CD4-positive, alpha-beta T cell treated with Interleukin-1 beta for 1 hour (primary cell): Measurements from ENCODE around the gene MEG3.

Experiments
- DNase-seq, 2 donors: peaks; one replicate each; pipeline ENCODE4 v3.0.0-alpha.2; 2020 to 2022

MEG3 gene

GRCh38 chr14:100834794-100835547, 9.1 kb downstream of the MEG3 start:
- no peak for DNase-seq

- DNase-seq: no peak
Measured at GRCh38 chr14:100835548-100836310, 9.8 kb downstream of the MEG3 start.

- DNase-seq: no peak
Measured at GRCh38 chr14:100836311-100836805, 10.4 kb downstream of the MEG3 start.

DNA sequence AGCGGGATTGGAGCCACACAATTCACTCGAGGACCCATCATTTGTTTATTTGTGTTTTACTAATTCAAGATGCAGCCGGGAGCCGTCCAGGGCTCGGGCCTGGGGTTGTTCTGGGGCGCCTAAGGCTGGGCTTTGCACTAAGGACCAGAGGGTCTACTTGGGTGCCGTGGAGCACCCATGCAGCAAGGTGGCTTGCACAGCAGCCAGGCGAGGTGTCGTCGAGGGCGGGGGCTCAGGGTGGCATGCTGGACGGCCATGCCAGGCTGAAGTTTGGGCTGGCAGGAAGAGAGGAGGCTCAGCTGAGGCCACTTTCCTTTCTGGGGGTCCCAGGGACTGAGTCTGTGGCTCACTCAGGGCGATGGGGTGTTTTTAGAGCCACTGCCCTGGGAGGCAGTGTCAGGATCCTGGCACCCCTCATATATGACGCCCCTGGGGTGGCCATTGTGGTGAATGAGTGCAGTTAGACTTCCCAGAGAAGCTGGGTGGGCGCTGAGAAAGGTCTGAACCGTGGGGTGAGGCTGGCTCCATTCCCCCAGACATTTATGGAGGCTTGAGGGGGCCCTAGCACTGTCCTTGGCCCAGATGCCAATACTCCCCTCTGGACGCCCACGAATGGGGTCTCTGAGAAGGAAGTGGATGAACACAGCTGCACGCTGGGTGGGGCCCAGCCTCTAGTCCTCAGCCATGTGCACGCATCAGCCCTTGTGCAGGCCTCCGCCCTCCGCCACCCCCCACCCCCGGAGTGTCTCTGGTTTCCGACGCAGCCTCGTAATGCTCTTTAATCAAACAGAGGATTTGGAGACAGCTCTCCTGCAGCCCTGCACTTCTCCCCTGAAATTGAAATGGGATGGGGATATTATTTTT, 11.3 kb downstream of the MEG3 start:
- no peak for DNase-seq

DNA sequence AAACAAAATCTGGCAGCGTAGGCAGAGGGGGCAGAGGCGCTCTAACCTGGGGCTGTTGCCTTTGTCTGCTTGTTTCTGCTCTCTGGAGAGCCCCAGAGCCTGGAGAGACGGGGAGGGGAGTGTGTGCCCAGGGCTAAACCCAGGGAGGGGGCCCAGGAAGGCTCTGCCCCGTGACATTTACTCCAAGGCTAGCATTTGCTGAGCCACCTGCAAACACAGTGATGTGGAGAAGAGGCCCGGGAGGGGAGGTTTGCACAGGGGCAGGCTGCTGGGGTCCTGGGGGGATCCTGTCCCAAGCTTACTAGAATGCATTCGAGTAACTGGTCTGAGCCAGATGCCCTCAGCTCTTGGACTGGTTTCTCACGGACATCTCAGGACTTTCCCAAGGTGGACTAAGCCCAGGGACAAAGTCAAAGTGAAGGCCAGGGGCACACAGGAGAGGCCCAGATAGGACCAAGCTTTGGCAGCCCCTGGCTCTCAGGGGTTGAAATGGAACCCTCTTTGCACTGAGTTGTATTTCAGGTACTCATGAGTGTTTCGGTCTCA, 12.0 kb downstream of the MEG3 start:
- no peak for DNase-seq

DNA sequence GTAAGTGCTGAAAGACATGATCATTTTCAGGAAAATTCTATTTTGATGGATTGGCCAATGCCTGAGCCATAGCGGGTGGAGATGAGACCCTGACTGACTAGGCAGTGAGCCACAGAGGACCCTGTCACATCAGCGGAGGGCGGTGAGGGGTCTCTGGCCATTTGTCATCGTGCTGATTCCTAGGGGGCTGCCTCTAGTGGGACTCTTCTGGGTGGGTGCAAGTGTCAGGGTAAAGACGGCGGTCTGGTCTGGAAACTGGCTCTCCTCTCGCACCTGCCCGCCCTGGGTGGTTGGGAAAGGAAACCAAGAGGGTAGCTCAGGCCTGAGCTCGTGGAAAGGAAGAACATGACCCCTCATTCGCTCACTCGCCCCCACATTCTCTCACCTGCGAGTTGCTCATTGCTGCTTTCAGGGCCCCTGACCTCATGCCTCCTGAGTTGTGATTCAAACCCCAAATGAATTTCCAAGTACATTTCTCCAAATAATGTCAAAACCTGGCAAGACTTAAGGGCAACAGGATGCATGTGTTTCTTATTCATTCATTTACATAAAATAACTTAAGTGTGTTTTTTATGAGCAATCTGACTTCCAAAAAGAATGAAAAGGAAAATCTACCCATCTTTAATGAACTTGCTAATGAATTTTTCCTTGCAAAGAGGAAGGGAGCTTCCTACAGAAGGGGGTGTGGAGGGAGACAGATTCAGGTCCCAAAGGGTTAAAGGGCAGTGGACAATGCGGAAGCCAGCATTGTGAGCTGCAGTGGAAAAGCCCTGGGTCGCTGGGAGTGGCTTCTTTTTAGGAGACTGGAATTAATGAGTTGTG, 12.8 kb downstream of the MEG3 start:
- DNase-seq: no peak

- no peak for DNase-seq
Measured at GRCh38 chr14:100839315-100839585, 13.3 kb downstream of the MEG3 start.

DNA sequence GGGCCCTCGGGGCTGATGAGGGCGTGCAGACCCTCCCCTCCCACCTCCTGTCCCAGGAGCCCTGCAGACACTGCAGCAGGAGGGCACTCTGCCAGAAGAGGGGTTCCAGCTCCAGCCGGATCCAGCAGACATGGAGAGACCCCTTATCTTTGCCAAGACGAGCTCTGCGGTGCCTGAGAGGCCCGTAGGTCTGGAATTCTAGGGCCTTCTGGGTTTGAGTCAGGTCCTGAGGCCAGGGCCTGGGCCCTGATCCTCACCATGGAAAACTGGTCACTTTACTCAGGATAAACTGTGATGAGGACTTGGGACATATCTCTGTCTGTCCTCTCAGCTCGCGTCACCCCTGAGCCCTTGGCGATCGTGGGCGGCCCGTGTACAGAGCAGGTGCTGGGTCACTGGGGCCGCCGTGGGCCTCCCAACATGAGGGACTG, 13.8 kb downstream of the MEG3 start:
- DNase-seq: no peak

GRCh38 chr14:100840286-100841065, 14.6 kb downstream of the MEG3 start:
- no peak for DNase-seq

DNA sequence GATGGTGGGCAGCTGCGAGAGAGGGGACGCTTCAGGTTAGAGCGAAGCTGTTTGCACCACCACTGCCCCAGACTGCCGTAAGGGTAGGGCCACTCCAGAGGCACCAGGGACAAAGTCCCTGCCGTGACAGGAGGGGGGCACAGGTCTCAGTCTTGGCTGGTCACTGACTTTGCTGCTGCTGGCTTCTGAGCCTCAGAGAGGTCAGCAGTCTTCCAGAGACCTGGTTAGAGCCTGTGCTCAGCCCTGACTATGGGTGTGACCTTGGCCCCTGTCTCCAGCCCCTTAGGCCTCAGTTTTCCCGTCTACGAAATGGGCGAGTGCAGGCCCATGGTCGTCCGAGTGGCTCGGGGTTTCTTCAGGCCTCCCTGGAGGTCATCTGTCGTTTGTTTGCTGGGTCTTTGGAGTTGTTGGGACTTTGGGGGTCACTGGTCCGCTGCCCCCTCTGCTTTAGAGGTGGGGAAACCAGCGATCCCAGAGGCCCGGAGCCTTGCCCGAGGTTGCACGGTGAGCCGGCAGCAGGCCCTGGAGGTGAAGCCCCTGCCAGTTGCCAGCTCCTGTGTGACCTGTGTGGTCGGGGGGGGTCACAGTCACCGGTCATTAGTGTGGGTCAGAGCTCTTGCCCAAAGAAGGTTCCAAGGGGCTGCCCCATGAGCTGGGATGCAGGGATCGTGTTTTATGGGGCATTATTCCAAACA, 15.3 kb downstream of the MEG3 start:
- no peak for DNase-seq

DNA sequence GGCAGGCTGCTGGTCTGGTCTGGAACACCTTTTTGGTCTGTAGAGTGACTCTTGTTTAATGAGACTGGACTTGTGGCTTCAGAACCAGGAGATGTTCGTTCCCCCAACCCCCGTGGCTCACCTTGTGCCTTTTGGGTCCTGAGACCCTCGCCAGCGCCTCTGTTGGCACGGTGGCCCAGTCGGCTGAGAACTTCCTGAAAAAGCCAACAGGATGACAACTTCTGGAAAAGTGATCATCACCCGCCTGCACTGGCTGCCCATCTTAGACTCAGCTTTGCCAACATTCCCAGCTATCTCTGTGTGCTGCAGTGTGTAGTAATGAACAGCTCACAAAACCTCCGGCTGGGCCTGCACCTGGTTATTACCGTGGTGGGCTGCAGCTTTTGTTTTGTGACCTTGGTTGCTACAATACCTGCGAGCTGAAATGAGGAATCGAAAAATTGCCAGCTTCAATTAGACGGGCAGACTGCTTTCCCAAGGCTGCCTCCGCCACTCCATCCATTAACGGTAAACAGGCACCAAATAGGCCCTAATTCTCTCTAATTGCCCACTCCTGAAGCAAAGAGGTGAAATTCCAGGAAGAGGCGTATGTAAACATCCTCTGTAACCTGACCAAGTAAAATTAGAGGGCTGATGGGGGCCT, 16.0 kb downstream of the MEG3 start:
- DNase-seq: no peak

DNA sequence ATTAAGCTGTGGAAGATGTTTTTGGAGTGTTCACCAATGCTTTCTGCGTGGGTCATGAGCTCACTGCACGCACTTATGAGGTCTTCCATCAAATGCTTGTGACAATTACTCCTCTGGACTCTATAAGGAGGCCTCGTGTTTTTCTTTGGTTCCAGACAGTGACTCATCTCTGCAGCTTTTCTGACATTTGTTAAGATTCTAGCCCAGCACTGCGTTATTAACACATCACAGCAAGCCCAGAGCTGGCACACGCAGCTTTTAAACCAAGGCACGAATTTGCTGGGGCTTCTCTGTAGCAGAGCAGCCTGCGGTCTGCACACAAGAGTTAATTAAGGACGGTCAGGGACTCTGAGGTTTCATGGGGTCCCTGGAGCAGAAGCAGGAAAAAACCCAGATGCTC, 16.9 kb downstream of the MEG3 start:
- no peak for DNase-seq

DNA sequence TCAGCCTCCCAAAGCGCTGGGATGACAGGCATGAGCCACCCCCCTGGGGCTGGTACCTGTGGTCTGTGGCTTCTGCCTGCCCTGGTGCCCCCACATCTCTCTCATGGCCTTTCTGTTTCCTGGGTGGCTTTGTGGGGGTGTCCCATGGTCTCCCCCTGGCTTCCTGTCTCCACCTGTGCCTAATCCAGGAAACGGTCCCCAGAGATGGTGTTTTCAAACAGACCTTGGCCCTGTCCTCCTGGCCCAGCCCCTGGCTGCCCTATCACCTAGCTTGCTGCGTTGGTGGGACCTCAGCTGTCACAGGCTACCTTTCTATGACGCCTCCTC, 18.1 kb downstream of the MEG3 start:
- DNase-seq: no peak

DNA sequence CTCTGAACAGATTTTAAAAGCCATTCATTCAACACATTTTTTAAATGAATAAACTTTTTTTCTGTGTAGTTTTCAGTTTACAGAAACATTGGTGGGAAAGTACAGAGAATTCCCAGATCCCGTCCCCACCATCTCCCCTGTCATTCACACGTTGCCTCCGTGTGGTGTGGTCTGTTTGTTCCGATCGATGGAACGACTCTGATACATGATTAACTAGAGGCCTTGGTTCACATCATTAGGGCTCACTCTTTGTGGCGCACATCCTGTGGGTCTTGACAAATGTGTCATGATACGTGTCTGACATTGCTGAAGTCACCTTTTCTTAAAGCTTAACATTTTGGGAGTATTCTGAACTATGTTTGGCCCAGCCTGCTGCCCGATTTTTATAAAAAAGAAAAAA, 18.5 kb downstream of the MEG3 start:
- no peak for DNase-seq

DNA sequence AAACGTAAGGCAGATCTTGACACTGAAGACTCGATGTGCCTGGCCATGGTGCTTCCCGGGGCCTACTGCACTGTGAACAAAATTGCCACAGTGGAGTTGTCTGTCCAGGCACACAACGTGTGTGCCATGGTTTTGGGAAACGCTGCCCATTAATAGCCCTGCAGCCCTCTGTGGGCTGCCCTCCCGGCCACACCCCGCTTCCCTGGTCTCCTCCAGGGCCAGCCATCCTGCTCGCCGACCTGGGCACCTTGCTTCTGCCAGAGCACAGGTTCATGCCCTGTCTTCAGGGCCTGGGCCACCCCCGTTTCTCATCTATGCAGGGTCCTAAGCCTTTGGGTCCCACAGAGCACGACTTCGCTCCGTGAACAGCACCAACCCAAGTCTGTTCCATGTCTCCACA, 18.9 kb downstream of the MEG3 start:
- DNase-seq: no peak

DNA sequence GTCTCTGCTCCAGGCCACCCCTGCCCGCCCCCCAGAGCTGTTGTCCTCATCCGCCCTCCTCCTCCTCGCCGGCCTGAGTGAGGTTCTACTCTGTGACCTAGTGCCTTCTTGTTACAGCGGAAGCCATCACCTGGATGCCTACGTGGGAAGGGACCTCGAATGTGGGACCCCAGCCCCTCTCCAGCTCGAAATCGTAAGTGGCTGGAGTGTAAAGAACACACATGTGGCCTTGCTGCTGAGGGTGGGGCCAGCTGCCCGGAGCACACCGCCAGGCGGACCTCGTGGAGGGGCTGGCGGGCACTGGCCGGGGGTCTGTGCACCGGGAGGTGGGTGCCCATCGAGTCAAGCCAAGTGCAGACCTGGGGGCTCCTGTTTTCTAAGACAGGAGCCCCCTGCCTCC, 19.4 kb downstream of the MEG3 start:
- no peak for DNase-seq

- no peak for DNase-seq
Measured at GRCh38 chr14:100846309-100846859, 20.5 kb downstream of the MEG3 start.

DNA sequence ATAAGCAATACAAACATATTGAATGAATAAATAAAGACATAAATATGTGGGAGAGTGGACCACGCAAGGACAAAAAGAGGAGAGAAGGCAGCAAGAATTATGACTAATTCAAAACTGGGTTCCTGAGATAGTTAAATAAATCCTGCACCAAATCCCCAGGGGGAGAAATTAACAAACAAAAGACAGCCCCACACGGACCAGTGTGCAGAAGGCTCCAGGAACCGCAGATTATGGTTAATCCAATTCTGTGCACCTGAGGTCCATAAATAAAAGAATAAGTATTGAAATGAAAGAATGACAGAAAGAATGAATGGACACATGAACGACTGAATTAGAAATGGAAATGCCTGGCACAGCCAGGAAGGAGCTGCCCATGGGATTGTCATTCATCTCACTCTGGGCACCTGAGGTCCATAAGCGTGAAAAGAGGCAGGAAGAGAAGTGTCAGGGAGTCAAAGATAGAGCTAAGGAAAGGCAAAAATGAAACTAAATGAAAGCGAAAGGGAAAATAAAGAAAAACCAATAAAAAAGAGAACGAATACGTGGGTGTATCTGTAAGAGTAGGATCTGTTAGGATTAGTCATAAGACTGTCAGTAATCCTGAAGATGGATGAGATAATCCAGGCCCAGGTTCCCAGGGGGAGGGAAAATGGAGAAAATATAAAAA, 23.3 kb downstream of the MEG3 start:
- DNase-seq: no peak

DNA sequence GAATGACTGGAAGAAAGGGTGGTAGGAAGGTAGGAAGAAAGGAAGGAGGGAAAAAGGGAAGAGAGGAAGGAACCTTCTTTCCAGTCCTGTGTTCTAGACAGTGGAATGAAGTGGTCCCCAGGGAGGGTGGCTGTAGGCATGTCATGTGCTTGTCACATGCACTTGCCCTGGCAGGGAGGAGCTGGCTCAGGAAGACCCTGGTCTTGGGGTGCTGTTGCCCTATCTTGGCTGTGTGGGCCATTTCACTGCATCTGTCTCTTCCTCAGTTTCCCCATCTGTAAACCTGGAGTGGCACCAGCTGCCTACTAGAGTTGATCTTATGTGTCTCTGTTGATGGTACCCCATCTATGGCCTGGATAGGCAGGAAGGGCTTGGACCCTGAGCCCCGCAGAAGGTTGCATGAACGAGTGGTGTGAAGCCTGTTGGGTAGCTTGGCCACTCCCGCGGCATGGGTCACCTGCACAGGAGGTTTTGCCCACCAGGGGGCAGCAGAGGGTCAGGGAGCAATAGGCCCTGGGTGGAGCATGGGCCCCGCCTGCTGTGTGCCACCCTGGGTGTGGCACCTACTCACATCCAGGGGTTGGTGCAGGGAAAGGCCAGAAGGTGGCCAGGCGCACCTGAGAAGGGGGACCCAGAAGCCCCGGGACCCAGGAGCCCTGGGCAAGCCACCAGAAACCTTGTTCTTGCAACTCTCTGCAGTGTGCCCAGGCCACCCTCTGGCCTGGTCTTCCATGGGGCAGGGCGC, 25.1 kb downstream of the MEG3 start:
- peak; percentile 67 to 68 for DNase-seq
